Testis (tissue), 3 donors: ENCODE results near the gene GGPS1. TPM values are rescaled to one million over a fixed set of nuclear protein-coding genes. Genes with fewer than 3 reads are reported as not detected.
"Not testable (repeated sequence)": the region's sequence is repeated elsewhere in the genome, so short reads cannot be mapped to it uniquely, and the experiment has no call there.

ENCODE experiments used
- DNase-seq: peaks from one replicate; pipeline ENCODE4 v3.0.0-alpha.2; 2019
- H3K27ac ChIP-seq, 2 donors: fragments of 200-600 bp; sonication (generic); one replicate each; pipeline ENCODE4 v1.5.1; 2019
- H3K27me3 ChIP-seq: fragments of 200-600 bp; sonication (generic); one replicate; pipeline ENCODE4 v1.5.1; 2019
- H3K36me3 ChIP-seq: fragments of 200-600 bp; sonication (generic); one replicate; pipeline ENCODE4 v1.5.1; 2017; ENCODE audit warnings: low read depth; ENCODE audit errors: missing control alignments
- H3K4me1 ChIP-seq: fragments of 200-600 bp; sonication (generic); one replicate; pipeline ENCODE4 v1.5.1; 2019
- H3K4me3 ChIP-seq, 2 donors: fragments of 200-600 bp; sonication (generic); one replicate each; pipeline ENCODE4 v1.5.1; 2017 to 2019
- H3K9me3 ChIP-seq: fragments of 200-600 bp; sonication (generic); one replicate; pipeline ENCODE4 v1.5.1; 2017
- CTCF ChIP-seq, 3 experiments: fragments of 450-650 bp in 2 of 3; fragments of 200-600 bp in 1 of 3; sonication (generic) in 1 of 3; IDR thresholded peaks; one replicate each; pipeline ENCODE4 v1.5.1; 2016 to 2019; ENCODE audit warnings: antibody characterized with exemption in 3 of 3, mild to moderate bottlenecking in 2 of 3, moderate library complexity in 1 of 3
- POLR2A ChIP-seq: fragments of 450-650 bp; IDR thresholded peaks from one replicate; pipeline ENCODE4 v1.6.1; 2017; ENCODE audit warnings: antibody characterized with exemption, mild to moderate bottlenecking, moderate library complexity
- WGBS, 2 donors: methylation state at CpG; one replicate each; pipeline ENCODE4 v1.1.5; 2018; 5-methylcytosine and 5-hydroxymethylcytosine counted together
- intact Hi-C: fragments of 100-400 bp; cut with DNase I; formaldehyde crosslinking; loops from one replicate; pipeline ENCODE4 v1.15.1; 2023; ENCODE audit warnings: low total_unique reads
- polyA plus RNA-seq: library from polyadenylated mRNA; stranded (reverse); fragments of 350-450 nt; fragmentation: Illumina TruSeq; extraction: RNeasy Lipid Tissue Mini Kit (QIAGEN cat#74804); gene quantifications from one replicate; pipeline ENCODE4 v1.2.3, GENCODE V29; 2014; ENCODE audit warnings: low read depth, low replicate concordance; ENCODE audit not compliant: insufficient read depth
- total RNA-seq, 2 donors: library from RNA; depleted of rRNA; stranded (reverse); fragments of >200 nt; gene quantifications; one replicate each; pipeline ENCODE4 v1.2.3, GENCODE V29; 2016

Gene GGPS1
- total and polyA plus RNA-seq, 3 donors from 2014 or later, result 29.4 to 73.0 (median 37.4) TPM

GRCh38 chr1:235302143-235302542, 26.2 kb upstream of the GGPS1 start:
- TF ChIP-seq POLR2A (no peak), CTCF (IDR thresholded peaks at IDR 0.05) (no peak)
- Histone ChIP-seq H3K4me1 (peaks cover 16% of the 10 kb centered on the region), H3K27ac (no peak overlapping the region), H3K36me3 (no peaks in the 10 kb centered on the region), H3K4me3 (no peak overlapping the region), H3K9me3 (no peaks in the 10 kb centered on the region), H3K27me3 (no peaks in the 10 kb centered on the region)
- intact Hi-C loops, result no loop called here
- WGBS, 2 donors, result 82 to 100% methylated on average over 1 of the region's 1 CpG
- DNase-seq, result no peak

GRCh38 chr1:235304549-235305451, 23.6 kb upstream of the GGPS1 start:
- Histone ChIP-seq H3K27me3 (no peaks in the 10 kb centered on the region), H3K27ac (no peak overlapping the region), H3K9me3 (no peaks in the 10 kb centered on the region), H3K36me3 (no peaks in the 10 kb centered on the region), H3K4me3 (no peak overlapping the region), H3K4me1 (peaks cover 21% of the 10 kb centered on the region)
- intact Hi-C loops, result no loop called here
- 50 to 58% methylated on average over 6 of the region's 6 CpGs for WGBS, 2 donors
- no peak for DNase-seq
- TF ChIP-seq CTCF (IDR thresholded peaks at IDR 0.05), result no peak
- no peak for TF ChIP-seq POLR2A

- H3K4me1 ChIP-seq, result peaks cover 21% of the 10 kb centered on the region
- H3K36me3 ChIP-seq, result no peaks in the 10 kb centered on the region
- no peaks in the 10 kb centered on the region for H3K27me3 ChIP-seq
- no peak overlapping the region for H3K4me3 ChIP-seq
- no peaks in the 10 kb centered on the region for H3K9me3 ChIP-seq
- DNase-seq, result no peak
- no peak overlapping the region for H3K27ac ChIP-seq
- intact Hi-C loops, result no loop called here
- 65 to 76% methylated on average over 7 of the region's 7 CpGs for WGBS, 2 donors
- TF ChIP-seq POLR2A (no peak), CTCF (IDR thresholded peaks at IDR 0.05) (no peak)
Measured at GRCh38 chr1:235307158-235308124, 20.9 kb upstream of the GGPS1 start.

- H3K36me3 ChIP-seq, intact Hi-C loops, H3K9me3 ChIP-seq, H3K4me3 ChIP-seq, DNase-seq, H3K27me3 ChIP-seq, H3K27ac ChIP-seq: not testable (repeated sequence)
- WGBS, 2 donors, result 98 to 100% methylated on average over 2 to 25 of the region's 32 CpGs
- peaks cover 29% of the 10 kb centered on the region for H3K4me1 ChIP-seq
Measured at GRCh38 chr1:235309206-235309605, 19.2 kb upstream of the GGPS1 start.

GRCh38 chr1:235313262-235313661, 15.1 kb upstream of the GGPS1 start:
- TF ChIP-seq POLR2A (no peak), CTCF (IDR thresholded peaks at IDR 0.05) (no peak)
- 65 to 67% methylated on average over 6 of the region's 6 CpGs for WGBS, 2 donors
- Histone ChIP-seq H3K27ac (no peak overlapping the region), H3K27me3 (no peaks in the 10 kb centered on the region), H3K4me1 (peaks cover 14% of the 10 kb centered on the region), H3K9me3 (no peaks in the 10 kb centered on the region), H3K4me3 (no peak overlapping the region), H3K36me3 (no peaks in the 10 kb centered on the region)
- DNase-seq, result no peak
- intact Hi-C loops, result no loop called here
